Chondrocyte (in vitro differentiated cells): ENCODE measurements around the gene CHKA. TPM values are rescaled to one million over a fixed set of nuclear protein-coding genes. Genes with fewer than 3 reads are reported as not detected.

Source experiments
- DNase-seq: peaks from one replicate; pipeline ENCODE4 v3.0.0; 2021; ENCODE audit warnings: mixed read lengths, low spot score
- H3K27ac Mint-ChIP-seq: one replicate; pipeline ENCODE4 v1.8.0; 2021; ENCODE audit warnings: mild to moderate bottlenecking, moderate library complexity, mixed read lengths; ENCODE audit not compliant: unreplicated experiment
- H3K27me3 Mint-ChIP-seq: 2 replicates; pipeline ENCODE4 v1.8.0; 2021; ENCODE audit warnings: low read depth, mixed read lengths
- H3K36me3 Mint-ChIP-seq: 2 replicates; pipeline ENCODE4 v1.8.0; 2021; ENCODE audit warnings: low read depth, mixed read lengths
- H3K4me1 Mint-ChIP-seq: 2 replicates; pipeline ENCODE4 v1.8.0; 2021; ENCODE audit warnings: low read depth, mild to moderate bottlenecking, mixed read lengths
- H3K4me3 Mint-ChIP-seq: one replicate; pipeline ENCODE4 v1.8.0; 2021; ENCODE audit warnings: mild to moderate bottlenecking, moderate library complexity, mixed read lengths; ENCODE audit not compliant: unreplicated experiment
- H3K9me3 Mint-ChIP-seq: 2 replicates; pipeline ENCODE4 v1.8.0; 2021; ENCODE audit warnings: low read depth, mixed read lengths
- total RNA-seq: library from RNA; stranded (reverse); gene quantifications from 3 replicates; pipeline ENCODE4 v1.2.1, GENCODE V29; 2021
- TF ChIP-seq, protein P1 (sequence below): fragments of 200-600 bp; sonication (generic); IDR thresholded peaks from 2 replicates; pipeline ENCODE4 v1.5.0; 2021; ENCODE audit warnings: antibody characterized with exemption, mild to moderate bottlenecking, moderate library complexity

The CHKA gene
- total RNA-seq, 1 donor from 2014 or later: 21.0 TPM

- H3K27me3 Mint-ChIP-seq: no peaks in the 10 kb centered on the region
- no peak for DNase-seq
- peaks cover 30% of the 10 kb centered on the region for H3K4me1 Mint-ChIP-seq
- H3K9me3 Mint-ChIP-seq: peaks cover 10% of the 10 kb centered on the region
- no peak overlapping the region for H3K4me3 Mint-ChIP-seq
- TF ChIP-seq, protein P1, sequence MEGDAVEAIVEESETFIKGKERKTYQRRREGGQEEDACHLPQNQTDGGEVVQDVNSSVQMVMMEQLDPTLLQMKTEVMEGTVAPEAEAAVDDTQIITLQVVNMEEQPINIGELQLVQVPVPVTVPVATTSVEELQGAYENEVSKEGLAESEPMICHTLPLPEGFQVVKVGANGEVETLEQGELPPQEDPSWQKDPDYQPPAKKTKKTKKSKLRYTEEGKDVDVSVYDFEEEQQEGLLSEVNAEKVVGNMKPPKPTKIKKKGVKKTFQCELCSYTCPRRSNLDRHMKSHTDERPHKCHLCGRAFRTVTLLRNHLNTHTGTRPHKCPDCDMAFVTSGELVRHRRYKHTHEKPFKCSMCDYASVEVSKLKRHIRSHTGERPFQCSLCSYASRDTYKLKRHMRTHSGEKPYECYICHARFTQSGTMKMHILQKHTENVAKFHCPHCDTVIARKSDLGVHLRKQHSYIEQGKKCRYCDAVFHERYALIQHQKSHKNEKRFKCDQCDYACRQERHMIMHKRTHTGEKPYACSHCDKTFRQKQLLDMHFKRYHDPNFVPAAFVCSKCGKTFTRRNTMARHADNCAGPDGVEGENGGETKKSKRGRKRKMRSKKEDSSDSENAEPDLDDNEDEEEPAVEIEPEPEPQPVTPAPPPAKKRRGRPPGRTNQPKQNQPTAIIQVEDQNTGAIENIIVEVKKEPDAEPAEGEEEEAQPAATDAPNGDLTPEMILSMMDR: peak; percentile 69
- H3K36me3 Mint-ChIP-seq: peaks cover 9% of the 10 kb centered on the region
- H3K27ac Mint-ChIP-seq: no peak overlapping the region
Observed at GRCh38 chr11:68021167-68021787, 99.9 kb downstream of the CHKA start.

- no peak for DNase-seq
- TF ChIP-seq, protein P1: peak; percentile 65
- peaks cover 8% of the 10 kb centered on the region for H3K9me3 Mint-ChIP-seq
- no peak overlapping the region for H3K4me3 Mint-ChIP-seq
- peaks cover 7% of the 10 kb centered on the region for H3K36me3 Mint-ChIP-seq
- H3K27ac Mint-ChIP-seq: no peak overlapping the region
- H3K4me1 Mint-ChIP-seq: peaks cover 30% of the 10 kb centered on the region
- no peaks in the 10 kb centered on the region for H3K27me3 Mint-ChIP-seq
Observed at GRCh38 chr11:68020575-68020974, 100.6 kb downstream of the CHKA start.

DNA sequence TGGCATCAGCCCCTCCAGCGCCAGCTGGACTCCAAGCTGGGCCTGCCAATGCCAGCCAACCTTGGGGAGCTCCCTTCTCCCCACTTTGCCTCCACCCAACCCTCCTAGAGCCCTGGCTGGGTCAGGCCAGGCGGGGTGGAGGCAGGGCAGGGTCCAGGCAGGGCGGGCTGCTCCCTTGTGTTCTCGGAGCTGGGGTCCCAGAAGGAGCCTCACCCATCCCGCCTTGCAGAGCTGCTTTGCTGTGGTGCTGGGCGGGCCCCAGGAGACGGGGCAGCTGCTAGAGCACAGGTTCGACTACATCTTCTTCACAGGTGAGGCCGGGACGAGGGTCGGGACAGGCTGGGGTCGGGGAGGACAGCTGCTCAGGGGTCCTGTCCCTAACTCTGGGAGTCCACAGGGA lies 101.7 kb downstream of the CHKA start:
- H3K27ac Mint-ChIP-seq: no peak overlapping the region
- no peaks in the 10 kb centered on the region for H3K27me3 Mint-ChIP-seq
- peaks cover 2% of the 10 kb centered on the region for H3K9me3 Mint-ChIP-seq
- H3K36me3 Mint-ChIP-seq: peaks cover 2% of the 10 kb centered on the region
- DNase-seq: no peak
- TF ChIP-seq, protein P1: no peak
- no peak overlapping the region for H3K4me3 Mint-ChIP-seq
- H3K4me1 Mint-ChIP-seq: peaks cover 35% of the 10 kb centered on the region

DNA sequence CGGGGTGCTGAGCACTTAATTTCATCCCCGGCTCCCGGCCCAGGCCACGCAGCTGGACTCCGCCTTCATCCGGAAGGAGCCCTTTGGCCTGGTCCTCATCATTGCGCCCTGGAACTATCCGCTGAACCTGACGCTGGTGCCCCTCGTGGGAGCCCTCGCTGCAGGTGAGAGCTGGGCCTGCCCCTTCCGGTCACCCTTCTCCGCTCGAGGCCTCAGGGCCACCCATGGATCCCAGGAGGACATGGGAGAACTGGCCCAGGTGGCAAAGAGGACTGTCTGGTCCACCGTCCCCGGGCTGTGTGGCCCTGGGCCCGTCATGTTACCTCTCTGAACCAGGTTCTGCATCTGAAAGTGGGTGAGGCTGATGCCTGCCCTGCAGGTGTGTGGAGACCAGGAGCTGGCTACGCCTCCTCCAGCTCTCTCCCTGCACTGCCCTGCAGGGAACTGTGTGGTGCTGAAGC lies 102.4 kb downstream of the CHKA start:
- TF ChIP-seq, protein P1: no peak
- Mint-ChIP-seq H3K9me3 (no peaks in the 10 kb centered on the region), H3K4me3 (no peak overlapping the region), H3K4me1 (peaks cover 42% of the 10 kb centered on the region), H3K36me3 (no peaks in the 10 kb centered on the region), H3K27me3 (no peaks in the 10 kb centered on the region), H3K27ac (no peak overlapping the region)
- no peak for DNase-seq

GRCh38 chr11:68017980-68018729 lies 103.0 kb downstream of the CHKA start:
- H3K27me3 Mint-ChIP-seq: no peaks in the 10 kb centered on the region
- no peak overlapping the region for H3K4me3 Mint-ChIP-seq
- peak; percentile 70 for DNase-seq
- peaks cover 48% of the 10 kb centered on the region for H3K4me1 Mint-ChIP-seq
- TF ChIP-seq, protein P1: no peak
- H3K27ac Mint-ChIP-seq: no peak overlapping the region
- H3K9me3 Mint-ChIP-seq: no peaks in the 10 kb centered on the region
- H3K36me3 Mint-ChIP-seq: no peaks in the 10 kb centered on the region
